Measurements from ENCODE around the gene PPFIBP1.

DNA sequence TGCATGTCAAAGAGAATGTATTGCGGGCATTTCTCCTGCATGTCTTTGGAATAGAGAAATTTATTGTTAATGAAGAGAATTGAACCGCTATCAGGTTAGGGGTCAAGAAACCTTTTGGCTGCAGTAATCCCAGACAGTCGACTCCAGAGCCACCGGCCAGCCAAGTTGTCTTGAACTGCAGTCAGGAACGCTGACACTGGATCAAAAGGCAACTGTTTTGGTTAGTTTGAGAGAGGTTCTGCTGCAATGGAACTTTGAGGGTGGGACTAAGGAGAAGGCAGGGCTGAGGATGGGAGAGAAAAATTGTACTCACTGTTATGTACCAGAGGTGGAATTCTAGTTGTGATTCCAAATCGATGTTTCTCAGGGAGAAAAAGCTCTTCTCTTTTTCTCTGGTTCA lies 28.2 kb downstream of the PPFIBP1 start:
- TF ChIP-seq, protein P1, sequence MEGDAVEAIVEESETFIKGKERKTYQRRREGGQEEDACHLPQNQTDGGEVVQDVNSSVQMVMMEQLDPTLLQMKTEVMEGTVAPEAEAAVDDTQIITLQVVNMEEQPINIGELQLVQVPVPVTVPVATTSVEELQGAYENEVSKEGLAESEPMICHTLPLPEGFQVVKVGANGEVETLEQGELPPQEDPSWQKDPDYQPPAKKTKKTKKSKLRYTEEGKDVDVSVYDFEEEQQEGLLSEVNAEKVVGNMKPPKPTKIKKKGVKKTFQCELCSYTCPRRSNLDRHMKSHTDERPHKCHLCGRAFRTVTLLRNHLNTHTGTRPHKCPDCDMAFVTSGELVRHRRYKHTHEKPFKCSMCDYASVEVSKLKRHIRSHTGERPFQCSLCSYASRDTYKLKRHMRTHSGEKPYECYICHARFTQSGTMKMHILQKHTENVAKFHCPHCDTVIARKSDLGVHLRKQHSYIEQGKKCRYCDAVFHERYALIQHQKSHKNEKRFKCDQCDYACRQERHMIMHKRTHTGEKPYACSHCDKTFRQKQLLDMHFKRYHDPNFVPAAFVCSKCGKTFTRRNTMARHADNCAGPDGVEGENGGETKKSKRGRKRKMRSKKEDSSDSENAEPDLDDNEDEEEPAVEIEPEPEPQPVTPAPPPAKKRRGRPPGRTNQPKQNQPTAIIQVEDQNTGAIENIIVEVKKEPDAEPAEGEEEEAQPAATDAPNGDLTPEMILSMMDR (conservative IDR thresholded peaks at IDR 0.05; ENCODE audit: low read depth, low read length): no peak
- TF ChIP-seq NFE2L2 (IDR thresholded peaks at IDR 0.05; ENCODE audit: low read depth, low read length) (no peak), RFX5 (IDR thresholded peaks at IDR 0.05; ENCODE audit: low read depth, low read length) (no peak), POLR2A (IDR thresholded peaks at IDR 0.05; ENCODE audit: low read depth, low read length) (no peak), SMC3 (IDR thresholded peaks at IDR 0.05; ENCODE audit: low read depth, low read length) (no peak), MAFK (IDR thresholded peaks at IDR 0.05; ENCODE audit: low read depth, low read length) (no peak), FOS (IDR thresholded peaks at IDR 0.05; ENCODE audit: low read depth, low read length) (no peak), RAD21 (IDR thresholded peaks at IDR 0.05; ENCODE audit: low read length) (no peak), CHD1 (IDR thresholded peaks at IDR 0.05; ENCODE audit: low read depth, low read length) (no peak)
- TF ChIP-seq, protein P2, sequence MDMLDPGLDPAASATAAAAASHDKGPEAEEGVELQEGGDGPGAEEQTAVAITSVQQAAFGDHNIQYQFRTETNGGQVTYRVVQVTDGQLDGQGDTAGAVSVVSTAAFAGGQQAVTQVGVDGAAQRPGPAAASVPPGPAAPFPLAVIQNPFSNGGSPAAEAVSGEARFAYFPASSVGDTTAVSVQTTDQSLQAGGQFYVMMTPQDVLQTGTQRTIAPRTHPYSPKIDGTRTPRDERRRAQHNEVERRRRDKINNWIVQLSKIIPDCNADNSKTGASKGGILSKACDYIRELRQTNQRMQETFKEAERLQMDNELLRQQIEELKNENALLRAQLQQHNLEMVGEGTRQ (IDR thresholded peaks at IDR 0.05; ENCODE audit: low read depth, low read length): no peak

Measured in IMR-90 (cell line).